GF-D8 (cell line): ENCODE data around the gene RASSF1.

Source experiments
- DNase-seq: peaks from one replicate; lab custom pipeline; 2025; lab: John Stamatoyannopoulos, UW

Gene RASSF1

DNA sequence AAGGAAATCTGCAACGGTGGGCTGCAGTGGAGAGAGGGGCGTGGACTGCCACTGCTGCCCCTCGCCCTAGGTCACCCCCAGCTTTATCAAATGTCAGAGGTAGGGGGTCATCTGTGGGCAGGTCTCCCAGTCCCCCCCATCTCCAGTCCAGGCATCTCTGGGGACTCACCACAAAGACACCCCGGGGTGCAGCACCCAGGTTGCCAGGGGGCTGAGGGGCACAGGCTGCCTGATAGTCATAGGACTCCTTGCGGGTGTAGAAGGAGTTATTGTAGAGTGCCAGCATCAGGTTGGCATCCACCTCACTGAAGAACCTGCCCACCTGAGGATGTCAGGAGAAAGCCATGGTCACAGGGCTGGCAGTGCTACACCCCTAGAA is 25.2 kb upstream of the RASSF1 start:
- no peak for DNase-seq

DNA sequence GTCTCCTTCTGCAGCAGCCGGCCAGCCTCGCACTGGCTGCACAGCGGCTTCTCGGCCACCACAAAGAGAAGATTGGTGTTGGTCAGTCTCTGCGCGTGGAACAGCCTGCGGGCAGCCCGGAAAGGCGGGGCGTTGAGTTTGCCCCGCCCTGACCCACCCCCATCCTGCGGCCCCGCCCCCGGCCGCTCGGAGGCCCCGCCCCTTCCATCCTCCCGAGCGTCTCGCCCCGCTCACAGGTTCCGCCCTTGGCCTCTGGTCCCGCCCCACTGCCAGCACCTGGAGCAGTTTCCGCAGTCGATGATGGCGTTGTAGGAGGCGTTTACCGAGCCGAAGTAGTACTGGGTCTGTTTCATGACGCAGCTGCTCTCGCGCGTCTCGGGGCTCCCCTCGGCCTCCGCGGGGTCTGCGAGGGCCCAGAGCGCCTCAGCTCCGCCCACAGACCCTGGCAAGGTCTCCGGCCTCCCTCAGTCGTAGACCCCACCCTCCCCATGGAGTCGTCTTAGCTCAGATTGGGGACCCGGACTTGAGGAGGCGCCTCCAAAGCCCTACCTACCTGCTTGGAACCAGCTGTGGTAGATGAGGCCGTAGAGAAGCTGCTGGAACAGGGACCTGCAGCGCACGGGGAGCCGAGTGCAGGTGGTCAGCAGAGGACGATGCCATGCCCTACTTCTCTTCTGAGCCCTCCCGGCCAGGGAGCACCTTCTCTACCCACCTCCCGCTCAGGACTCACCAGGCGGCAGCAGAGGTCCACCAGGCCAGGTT is 24.6 kb upstream of the RASSF1 start:
- DNase-seq: no peak

DNA sequence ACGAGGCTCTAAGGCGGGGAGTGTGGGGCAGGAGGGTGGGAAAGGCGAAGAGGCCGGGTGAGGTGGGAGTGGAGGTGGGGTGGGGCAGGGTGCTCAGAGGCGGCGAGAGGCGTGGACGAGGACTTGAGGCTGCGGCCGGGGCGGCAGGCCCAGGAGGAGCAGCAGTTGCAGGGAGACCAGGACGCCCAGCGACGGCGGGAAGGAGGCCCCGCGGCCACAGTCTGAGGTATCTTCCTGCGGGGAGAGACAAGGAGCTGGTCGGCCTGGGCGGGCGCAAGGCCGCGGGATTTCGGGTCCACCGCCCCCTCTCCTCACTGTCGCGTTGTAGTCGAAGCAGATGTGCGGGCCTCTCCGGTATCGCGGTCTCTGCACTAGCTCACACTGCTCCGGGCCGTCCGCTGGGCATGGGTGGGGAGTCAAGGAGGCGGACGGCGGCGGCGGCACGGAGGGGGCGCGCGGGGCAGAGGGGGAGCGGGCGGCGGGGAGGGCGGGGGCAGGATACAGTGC is 24.0 kb upstream of the RASSF1 start:
- no peak for DNase-seq

DNA sequence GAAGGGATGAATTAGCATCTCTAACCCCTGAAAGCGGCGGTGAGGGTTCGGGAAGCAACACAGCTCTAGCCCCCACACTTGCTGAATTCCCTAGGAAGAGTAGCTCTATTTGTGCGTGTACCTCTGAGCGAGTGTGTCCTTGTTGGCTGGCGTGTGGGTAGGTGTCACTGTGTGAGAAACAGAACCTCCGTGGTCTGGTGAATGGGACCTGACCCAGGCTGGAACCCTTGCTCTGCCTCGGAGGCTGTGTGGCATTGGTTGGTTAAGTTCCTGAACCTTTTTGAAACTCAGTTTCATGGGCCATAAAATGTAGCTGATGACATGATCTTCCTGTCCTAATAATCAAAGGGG is 19.1 kb upstream of the RASSF1 start:
- no peak for DNase-seq

DNA sequence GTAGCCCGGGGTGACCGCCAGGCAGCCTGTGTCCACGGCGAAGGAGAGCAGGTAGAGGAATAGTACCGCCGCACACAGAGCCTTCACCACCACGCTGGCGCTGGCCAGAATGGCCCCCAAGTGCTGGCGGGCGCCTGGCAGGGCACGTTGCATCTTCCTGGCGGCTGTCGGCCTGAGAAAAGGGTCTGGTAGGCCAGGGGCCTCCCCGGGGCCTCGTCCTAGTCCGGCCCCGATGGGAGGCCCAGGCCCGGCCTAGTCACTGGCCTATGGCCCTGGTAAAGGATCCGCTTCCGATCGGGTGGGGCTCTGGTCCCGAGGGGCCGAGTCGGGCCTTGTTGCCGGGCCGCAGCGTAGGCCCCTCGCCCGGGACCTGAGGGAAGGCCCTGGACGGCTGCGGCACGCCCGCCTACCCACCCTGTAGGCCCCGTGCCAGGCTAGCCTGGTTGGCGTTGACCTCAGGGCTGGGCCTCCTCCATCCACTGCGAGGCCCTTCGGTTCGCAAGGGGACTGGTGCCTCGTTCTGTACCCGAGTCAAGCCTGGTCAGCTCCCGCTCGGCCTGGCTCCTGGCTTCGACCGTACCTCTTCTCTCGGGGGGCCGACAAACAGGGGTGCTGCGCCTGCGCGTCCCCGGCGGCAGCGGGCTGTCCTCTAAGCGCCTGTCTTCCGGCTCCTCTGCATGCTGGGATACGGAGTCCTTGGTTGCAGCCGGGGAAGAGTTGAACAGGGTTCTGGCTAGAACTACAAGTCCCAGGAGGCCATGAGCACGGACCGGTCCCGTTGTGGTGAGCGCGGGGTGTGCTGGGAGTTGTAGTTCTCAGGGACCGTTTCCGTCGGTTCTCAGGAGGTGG is 18.5 kb upstream of the RASSF1 start, which contains the start of gene TMEM115:
TSS of gene TMEM115 (minus strand) at position 611 of the 849 bp plus-strand sequence. CDS start at position 153, 458 bp downstream.
- peak; percentile 93 for DNase-seq

DNA sequence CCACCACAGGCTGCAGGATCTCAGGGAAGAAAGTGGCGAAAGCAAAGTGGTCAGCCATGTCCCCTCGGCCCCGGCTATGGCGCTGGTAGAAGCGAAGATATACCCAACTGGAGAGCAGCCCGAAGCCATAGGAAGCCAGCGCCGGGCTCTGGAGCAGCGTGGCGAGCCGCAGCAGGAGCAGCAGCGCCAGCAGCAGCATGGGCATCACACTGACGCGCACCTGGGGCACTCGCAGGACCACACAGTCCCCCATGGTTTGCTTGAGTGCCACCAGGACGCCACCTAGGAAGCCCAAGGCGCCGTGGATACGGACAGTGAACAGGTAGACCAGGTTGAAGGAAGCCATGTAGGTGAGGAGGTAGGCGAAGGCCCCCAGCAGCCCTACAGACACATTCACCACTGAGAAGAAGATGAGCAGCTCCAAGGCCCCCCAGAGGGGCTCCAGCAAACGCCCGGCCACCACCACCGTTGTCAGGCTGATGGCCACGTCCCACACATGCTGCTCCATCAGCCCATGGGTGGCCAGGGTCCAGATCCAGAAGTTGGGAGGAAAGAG is 17.8 kb upstream of the RASSF1 start:
- DNase-seq: no peak

DNA sequence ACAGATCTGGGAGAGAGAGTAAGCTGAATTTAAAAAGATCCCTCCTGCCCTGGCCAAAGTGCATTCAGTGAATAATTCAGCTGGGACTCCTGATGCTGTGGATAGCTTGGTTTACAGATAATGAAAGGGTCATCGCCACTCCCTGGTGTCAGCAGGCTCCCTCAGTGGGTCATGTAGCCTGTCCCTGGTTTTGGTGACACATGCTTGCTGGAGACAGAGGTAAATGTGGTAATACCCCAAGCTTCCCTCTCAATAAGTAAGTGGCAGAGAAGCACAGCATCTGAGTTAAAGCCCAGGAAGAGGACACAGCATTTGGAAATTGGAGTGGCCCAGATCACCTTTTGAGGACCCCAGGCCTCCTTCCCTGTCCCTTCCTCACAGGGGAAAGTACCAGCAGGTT is 16.8 kb upstream of the RASSF1 start:
- no peak for DNase-seq

DNA sequence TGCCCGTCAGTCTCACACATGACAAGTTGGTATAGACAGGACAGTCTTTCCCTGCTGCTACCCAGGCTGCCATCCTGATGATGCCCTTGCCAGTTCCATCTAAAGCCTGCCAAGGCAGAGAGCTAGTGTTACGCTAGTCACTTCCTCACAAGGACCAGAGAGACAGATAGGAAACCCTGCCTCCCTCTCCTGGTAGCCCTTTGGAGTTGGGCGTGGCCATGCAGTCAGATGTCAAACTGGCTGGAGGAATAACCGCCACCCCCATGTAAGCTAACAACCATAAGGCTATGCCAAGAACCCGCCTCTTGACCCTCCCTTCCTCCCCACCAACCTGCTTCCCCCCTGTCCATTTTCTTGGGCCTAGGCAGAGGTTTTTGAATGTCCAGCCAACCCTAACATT is 15.9 kb upstream of the RASSF1 start:
- no peak for DNase-seq

DNA sequence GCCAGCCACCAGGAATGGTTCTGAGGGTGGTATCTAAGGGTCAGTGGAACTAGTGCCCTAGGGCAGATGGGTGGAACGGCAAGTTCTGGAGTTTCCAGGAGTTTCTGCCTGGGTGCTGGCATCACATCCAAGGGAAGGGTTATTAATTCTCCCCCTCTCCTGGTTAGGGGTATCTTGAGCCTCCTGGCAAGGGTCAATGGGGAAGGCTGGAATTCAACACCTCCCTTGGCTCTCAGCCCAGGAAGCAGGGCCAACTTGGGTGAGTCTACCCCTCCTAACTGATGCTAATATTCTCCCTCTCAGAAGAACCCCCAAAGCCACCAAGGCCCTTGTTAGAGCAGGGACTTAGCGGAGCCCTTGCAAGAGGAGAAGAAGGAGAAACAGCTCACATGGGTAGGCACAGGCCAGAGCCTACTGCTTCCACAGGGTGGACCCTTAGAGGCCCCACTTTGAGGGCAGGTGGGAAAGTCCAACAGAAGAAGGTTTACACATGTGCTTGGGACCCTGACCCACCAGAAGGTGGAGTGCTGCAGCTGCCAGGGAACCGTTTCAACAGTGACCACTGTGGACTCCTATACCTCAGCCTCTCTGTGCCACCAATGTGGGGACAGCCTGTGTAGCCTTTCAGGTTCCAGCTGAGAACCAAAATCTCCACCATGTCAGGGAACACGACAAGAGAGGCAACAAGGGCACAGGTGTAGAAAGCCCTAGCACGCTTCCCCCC is 15.4 kb upstream of the RASSF1 start:
- DNase-seq: no peak

DNA sequence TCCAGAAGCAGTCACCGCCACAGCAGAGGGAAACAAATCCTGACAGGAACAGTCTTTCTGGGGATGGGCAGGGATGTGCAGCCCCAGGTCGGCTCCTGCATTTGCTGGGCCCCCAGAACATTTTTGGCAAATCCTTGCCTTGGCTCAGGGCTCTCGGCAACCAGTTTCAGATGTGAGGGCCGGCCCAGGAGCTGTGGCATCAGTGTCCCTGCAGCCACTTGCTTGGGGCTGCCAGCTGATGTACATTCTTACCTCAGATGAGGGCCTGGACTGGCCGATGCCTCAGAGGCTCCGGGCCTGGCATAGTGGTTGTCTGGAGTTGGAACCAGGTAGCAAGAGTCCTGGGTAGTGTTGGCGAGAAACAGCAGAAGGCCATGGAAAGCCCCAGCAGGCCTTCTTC is 14.2 kb upstream of the RASSF1 start:
- no peak for DNase-seq

DNA sequence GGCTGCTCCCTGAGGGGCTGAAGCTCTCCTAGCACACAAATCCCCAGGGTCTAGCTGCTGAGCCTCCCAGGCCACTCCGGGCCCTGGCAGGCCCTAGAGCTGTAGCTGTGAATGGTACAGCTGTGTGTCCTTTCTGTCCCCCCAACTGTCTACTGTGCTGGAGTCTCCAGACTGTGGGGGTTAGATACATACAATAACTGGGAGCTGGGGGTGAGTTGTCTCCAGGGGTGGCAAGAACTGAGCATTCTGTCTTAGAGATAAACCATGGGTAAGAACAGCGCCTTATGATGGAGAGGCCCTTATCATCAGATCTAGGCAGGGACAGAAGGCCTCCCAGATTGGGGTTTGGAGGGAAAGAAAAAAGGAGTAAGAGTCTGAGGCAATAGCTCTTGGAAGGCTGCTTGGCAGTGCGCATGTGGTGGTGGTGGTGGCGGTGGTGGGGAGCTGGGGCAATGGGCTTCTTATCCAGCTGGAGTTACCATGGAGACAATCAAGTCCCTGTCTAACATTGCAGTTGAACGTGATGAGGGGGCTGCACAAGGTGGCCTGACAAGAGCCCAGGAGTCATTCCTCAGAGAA is 13.6 kb upstream of the RASSF1 start:
- no peak for DNase-seq

DNA sequence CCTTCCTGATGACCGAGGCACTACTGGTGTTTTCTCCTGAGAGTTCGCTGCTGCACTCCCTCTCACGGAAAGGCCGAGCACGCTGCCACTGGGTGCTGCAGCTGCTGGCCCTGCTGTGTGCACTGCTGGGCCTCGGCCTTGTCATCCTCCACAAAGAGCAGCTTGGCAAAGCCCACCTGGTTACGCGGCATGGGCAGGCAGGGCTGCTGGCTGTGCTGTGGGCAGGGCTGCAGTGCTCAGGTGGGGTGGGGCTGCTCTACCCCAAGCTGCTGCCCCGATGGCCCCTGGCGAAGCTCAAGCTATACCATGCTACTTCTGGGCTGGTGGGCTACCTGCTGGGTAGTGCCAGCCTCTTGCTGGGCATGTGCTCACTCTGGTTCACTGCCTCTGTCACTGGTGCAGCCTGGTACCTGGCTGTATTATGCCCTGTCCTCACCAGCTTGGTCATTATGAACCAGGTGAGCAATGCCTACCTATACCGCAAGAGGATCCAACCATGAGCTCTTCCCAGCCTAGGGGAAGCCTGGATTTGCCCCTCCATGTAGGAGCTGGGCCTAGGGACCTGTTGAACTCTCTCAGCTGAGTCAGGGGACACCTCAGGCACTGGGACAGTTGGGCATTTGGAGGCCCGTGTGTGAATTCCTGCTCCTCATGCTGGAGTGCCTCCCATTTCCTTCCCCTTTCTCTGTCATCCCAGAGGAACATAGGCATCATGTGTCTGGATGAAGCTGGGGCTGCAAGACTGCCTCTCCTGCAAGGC is 12.8 kb upstream of the RASSF1 start:
- no peak for DNase-seq

DNA sequence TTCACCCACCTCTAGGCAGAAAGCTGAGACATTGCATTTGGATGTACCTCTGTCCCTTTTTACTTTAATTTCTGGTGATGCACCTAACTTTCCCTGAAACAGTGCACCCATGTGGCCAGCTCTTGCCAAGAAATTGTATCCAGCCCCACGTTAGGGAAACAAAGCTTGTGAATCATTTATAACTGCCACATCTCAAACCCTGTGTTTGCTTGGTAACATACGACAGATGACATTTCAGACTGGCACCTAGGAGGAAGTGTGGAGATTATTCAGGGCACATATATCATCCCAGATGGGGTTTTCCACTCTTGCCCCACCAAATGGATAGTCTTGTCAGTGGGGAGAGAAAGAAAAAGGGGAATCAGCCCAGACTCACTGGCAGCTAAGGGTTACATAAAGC is 12.1 kb upstream of the RASSF1 start:
- DNase-seq: no peak

DNA sequence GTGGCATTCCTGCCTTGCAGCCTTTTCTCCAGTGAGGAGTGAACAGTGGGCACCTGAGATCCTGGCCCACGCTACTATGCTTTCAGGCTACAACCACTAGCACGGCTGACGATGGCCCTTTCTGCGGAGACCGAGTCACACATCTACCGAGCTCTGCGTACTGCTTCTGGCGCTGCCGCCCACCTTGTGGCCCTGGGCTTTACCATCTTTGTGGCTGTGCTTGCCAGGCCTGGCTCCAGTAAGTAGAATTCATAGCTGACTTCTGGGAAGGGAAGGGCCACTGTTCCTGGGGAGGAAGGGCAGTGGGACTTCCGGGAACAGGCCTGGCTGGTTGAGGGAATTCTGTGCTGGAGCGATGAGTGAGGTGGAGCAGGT is 10.7 kb upstream of the RASSF1 start:
- no peak for DNase-seq

DNA sequence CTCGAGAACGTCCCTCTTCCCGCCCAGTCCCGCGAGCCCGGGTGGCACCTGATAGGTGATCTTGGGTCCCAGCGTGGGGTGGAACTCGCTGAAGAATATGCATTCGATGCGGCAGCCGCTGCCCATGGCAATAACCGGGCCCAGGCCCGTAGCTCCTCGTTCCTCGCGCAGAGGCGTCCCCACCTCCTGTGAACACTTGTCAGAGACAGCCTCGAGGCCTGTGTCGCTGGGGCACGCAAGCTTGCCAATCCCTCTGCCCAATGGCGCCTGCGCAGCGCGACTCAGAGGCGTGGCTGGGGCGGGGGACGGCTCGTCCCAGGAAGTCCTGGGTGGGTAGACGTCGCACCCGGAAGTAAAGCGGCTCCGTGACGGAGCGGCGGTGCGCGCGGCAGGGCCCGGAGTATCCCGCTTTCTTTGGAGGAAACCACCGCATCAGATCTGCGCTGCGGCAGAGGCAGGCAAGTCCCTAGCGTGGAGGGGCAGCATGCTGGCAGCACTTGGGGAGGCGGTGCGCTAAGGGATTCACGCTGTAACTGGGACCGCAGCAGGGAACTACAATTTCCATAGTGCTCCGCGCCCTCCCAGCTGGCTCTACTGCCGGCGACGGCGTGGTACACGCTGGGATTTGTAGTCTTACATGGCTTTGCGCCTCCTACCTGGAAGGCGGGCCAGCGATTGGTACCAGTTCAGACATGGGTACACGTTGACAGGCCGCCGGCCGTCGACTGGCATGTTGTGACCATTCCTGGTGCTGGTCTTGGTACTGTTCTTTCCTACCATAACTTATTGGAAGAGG is 10.1 kb upstream of the RASSF1 start, which contains the start of the genes CYB561D2 and NPRL2:
TSS of gene CYB561D2 (plus strand) at position 336 of the 796 bp plus-strand sequence. CDS start 572 bp downstream, outside the sequence.
TSS of gene NPRL2 (minus strand) at position 249 of the 796 bp plus-strand sequence. CDS start at position 126, 123 bp downstream.
- DNase-seq: peak; percentile 85

DNA sequence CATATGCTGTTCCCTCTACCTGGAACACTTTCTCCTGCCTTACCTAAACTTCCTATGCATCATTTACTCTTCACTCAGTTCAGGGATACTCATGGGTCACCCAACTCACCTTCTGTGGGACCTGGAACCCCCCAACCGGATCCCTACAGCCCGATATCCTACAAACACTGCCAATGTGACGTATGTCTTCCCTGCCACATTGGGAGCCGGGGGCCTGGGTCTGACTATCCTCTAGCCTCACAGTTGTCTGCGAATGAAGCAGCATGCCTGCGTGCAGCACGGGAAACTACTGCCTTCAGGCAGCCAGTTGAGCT is 9.5 kb upstream of the RASSF1 start:
- no peak for DNase-seq

DNA sequence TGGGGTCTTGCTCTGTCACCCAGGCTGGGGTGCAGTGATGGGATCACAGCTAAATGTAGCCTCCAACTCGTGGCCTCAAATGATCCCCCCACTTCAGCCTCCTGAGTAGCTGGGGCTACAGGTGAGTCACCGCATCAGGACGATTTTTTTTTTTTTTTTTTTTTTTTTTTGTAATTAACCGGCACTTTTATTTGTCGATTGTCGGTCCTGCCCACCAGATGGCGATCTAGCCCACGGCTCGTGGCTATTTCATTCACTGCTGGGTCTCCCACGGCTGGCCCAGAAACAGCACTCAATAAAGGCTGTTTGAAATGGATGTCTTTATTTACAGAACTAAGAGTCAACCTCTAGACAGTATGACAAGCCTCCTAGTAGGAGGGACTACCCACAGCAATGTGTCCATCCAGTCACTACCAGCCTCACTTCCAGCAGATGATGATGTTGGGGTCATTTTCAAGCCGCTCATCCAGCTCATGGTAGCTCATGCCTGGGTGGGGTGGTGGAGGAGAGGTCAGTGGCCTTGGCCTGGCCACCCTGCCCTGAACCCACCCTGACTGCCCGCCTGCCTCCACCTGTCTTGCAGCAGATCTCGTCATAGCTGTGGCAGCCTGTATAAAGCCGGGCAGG is 6.7 kb upstream of the RASSF1 start:
- DNase-seq: peak; percentile 27

DNA sequence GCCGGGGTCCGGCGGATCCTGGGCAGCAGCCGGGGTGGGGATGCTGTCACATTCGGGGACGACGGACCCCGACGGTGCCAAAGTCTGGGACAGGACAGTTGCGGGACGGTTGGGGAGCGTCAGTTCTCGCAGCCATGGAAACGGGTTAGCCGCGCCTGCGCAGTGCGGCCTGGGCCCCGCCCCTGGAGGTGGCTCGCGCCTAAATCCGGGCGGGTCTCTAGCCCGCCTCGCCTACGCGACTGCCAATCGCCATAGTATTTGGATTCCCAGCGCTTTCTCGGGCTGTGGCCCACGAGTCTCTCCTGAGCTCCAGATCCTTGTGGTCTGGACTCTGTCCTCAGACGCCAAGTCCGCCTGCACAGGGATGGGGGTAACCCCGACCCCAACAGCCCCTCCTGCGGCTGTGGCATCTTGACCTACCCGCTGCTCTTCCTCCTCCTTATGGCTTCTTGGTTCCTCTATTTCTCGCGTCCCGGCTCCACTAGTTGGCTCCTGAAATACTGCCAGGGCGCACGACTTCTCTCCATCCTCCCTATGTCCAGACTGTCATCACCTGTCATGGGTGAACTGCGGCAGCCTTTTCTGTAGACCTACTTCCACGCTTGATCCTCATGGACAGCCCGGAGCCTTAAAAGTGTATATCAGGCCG is 5.1 kb upstream of the RASSF1 start, which contains the start of gene ZMYND10:
TSS of gene ZMYND10 (minus strand) at position 147 of the 649 bp plus-strand sequence. CDS start 153 bp downstream, outside the sequence.
- no peak for DNase-seq

DNA sequence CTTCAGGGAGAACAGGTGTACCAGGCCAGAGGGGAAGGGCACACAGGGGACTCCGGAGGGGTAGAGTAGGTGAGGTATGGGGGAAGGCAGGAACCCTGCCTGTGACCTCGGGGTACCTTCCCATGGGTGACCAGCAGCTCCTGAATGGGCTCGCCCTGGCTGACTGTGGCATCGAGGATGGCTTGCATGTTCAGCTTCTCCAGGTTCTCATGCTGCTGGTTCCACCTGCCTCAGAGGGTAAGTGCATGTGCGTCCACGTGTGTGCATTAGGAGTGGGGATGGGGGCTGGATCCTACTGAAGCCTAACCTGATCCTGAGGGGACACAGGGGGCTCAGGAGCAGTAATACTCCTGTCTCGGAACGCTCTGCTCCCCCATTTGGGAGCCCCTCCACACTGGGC is 4.4 kb upstream of the RASSF1 start:
- no peak for DNase-seq
